NB4 (cell line): Measurements from ENCODE around the gene LRRC1.

Experiments
- MAX ChIP-seq: IDR thresholded peaks from 2 replicates; pipeline ENCODE4 v1.6.1; 2011; ENCODE audit warnings: low read depth, low read length
- POLR2A ChIP-seq: IDR thresholded peaks from 2 replicates; pipeline ENCODE4 v1.6.1; 2011; ENCODE audit warnings: mild to moderate bottlenecking; ENCODE audit not compliant: insufficient read length; ENCODE audit errors: extremely low read depth

- TF ChIP-seq MAX (no peak), POLR2A (no peak)
These were observed 71.4 kb downstream of the LRRC1 start for GRCh38 chr6:53866226-53866625.
